Stomach smooth muscle (tissue), 2 donors: Measurements from ENCODE around the gene SH3BP2.

ENCODE experiments used
- H3K27ac ChIP-seq: one replicate; pipeline ENCODE4 v1.7.0; 2013; ENCODE audit warnings: mild to moderate bottlenecking, low read length, inconsistent platforms
- H3K27me3 ChIP-seq, 2 donors: one replicate each; pipeline ENCODE4 v1.7.0; 2013; ENCODE audit warnings: low read length in 2 of 2; ENCODE audit not compliant: insufficient read depth in 2 of 2, control insufficient read depth in 1 of 2
- H3K36me3 ChIP-seq, 2 donors: one replicate each; pipeline ENCODE4 v1.7.0; 2013; ENCODE audit warnings: low read length in 2 of 2; ENCODE audit not compliant: control insufficient read depth in 2 of 2, insufficient read depth in 2 of 2
- H3K4me1 ChIP-seq: one replicate; pipeline ENCODE4 v1.7.0; 2013; ENCODE audit warnings: low read length; ENCODE audit not compliant: control insufficient read depth, insufficient read depth
- H3K4me3 ChIP-seq, 2 donors: one replicate each; pipeline ENCODE4 v1.7.0; 2013; ENCODE audit warnings: low read length in 2 of 2
- H3K9ac ChIP-seq, 2 donors: one replicate each; pipeline ENCODE4 v1.7.0; 2013; ENCODE audit warnings: low read length in 2 of 2, mild to moderate bottlenecking in 1 of 2
- H3K9me3 ChIP-seq, 2 donors: one replicate each; pipeline ENCODE4 v1.7.0; 2013; ENCODE audit warnings: low read length in 2 of 2; ENCODE audit not compliant: control insufficient read depth in 2 of 2
- donor health status: healthy.
- donor health status: Pancreatic carcinoma.

Gene SH3BP2

DNA sequence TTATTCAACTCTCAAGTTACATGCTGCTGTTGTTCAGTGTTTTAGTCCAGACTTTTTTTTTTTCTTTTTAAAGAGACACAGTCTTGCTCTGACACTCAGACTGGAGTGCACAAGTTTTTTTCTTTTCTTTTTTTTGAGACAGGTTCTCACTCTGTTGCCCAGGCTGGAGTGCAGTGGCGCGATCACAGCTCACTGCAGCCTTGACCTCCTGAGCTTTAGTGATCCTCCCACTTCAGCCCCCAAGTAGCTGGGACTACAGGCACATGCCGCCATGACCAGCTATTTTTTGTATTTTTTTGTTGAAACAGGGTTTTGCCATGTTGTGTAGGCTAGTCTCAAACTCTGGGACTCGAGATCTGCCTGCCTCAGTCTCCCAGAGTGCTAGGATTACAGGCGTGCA, 62.7 kb downstream of the SH3BP2 start:
- Histone ChIP-seq H3K9me3 (no peaks in the 10 kb centered on the region), H3K9ac (no peak overlapping the region), H3K4me3 (no peak overlapping the region), H3K27ac (no peak overlapping the region), H3K36me3 (peaks cover 2 to 10% of the 10 kb centered on the region in 2 donors), H3K4me1 (peaks cover 12% of the 10 kb centered on the region), H3K27me3 (no peaks in the 10 kb centered on the region)

DNA sequence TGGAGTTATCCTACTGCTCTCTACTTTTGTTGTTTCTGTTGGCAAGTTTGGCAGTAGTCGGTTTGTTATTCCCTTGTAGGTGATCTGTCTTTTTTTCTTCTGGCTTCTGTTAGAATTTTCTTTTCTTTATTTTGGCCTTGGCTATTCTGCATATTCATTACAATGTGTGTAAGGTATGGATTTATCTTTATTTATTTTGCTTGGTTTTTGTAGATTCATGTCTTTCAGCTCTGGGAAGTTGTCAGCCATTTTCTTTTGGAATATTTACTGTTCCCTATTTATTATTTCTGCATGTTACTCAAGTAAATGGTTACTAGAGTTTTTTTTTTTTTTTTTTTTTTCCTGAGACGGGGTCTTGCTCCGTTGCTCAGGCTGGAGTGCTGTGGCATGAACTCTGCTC, 63.4 kb downstream of the SH3BP2 start:
- H3K9ac ChIP-seq, result no peak overlapping the region
- no peaks in the 10 kb centered on the region for H3K27me3 ChIP-seq
- H3K4me1 ChIP-seq, result peaks cover 19% of the 10 kb centered on the region
- H3K4me3 ChIP-seq, result no peak overlapping the region
- H3K27ac ChIP-seq, result no peak overlapping the region
- H3K36me3 ChIP-seq, result peaks cover 2 to 10% of the 10 kb centered on the region in 2 donors
- no peaks in the 10 kb centered on the region for H3K9me3 ChIP-seq

DNA sequence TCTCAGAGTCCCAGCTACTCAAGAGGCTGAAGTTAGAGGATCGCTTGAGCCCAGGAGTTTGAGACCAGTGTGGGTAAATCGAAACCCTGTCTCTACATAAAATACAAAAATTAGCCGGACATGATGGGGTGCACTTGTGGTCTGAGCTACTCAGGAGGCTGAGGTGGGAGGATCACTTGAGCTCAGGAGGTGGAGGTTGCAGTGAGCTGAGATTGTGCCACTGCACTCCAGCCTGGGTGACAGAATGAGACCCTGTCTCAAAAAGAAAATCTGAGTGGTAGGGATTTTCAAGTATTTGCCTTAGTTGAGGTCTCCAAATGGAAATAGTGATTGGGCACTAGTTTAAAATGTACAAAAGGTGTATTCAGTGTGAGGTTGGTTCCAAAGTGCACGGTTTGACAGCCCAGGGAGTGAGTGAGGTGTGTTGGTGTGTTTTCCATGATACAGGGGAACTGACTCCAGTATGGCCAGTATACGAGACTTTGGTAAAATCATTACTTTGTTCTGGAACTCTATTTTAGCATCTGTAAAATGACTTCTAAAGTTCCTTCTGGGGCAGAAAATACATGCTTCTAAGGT, 64.6 kb downstream of the SH3BP2 start:
- H3K4me1 ChIP-seq, result peaks cover 29% of the 10 kb centered on the region
- no peak overlapping the region for H3K9ac ChIP-seq
- H3K27ac ChIP-seq, result no peak overlapping the region
- H3K27me3 ChIP-seq, result no peaks in the 10 kb centered on the region
- H3K36me3 ChIP-seq, result peaks cover 2 to 10% of the 10 kb centered on the region in 2 donors
- no peak overlapping the region for H3K4me3 ChIP-seq
- no peaks in the 10 kb centered on the region for H3K9me3 ChIP-seq

DNA sequence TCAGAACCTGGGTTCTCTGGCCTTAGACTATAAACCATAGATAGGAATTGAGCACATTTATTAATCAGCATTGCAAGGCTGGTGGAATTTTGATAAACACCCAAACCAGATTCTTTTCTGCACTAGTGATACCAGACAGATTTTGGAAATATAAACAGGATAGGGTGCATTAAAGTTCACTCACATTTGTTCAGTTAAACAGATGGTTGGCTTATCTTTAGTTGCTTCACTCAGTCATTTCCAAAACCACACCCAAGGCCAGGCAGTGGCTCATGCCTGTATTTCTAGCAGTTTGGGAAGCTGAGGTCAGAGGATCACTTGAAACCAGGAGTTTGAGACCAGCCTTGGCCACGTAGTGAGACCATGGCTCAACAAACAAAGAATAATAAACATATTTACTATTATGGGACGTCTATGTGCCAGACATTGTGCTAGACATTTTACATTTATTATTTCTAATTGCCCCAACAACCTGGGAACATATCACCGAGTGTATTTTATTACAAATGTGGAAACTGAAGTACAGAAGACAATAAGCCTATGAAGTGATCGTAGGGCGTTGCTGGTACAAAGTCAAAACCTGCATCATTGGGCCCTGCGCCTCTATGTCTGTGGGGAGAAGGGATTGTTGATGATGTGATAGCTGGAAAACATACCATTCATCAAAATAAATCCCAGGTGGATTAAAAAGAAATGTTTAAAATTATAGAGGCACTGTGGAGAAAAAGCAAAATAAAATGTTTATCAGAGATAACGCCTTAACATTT, 65.7 kb downstream of the SH3BP2 start:
- no peaks in the 10 kb centered on the region for H3K9me3 ChIP-seq
- peaks cover 37% of the 10 kb centered on the region for H3K4me1 ChIP-seq
- H3K27me3 ChIP-seq, result no peaks in the 10 kb centered on the region
- no peak overlapping the region for H3K9ac ChIP-seq
- no peak overlapping the region for H3K27ac ChIP-seq
- no peak overlapping the region for H3K4me3 ChIP-seq
- peaks cover 2 to 10% of the 10 kb centered on the region in 2 donors for H3K36me3 ChIP-seq

DNA sequence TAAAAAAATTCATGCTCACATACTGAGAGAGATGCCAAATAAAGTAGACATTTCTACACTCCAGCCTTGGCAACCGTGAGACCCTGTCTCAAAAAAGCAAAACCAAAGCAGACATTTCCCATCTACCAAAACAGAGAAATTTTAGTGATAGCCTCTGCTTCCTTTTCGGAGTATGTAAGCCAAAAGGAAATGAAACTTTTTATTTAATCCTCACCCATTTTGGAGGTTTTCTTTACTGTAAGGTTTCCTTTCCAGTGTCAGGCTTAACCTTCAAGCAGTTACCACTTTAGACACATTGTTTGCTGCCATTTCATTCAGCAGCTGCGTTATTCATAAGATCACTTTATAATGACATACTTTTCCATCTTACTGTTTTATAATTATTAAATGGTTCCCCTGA, 66.6 kb downstream of the SH3BP2 start:
- no peaks in the 10 kb centered on the region for H3K27me3 ChIP-seq
- H3K4me1 ChIP-seq, result peaks cover 39% of the 10 kb centered on the region
- H3K9ac ChIP-seq, result no peak overlapping the region
- peaks cover 0 to 5% of the 10 kb centered on the region in 2 donors for H3K36me3 ChIP-seq
- no peaks in the 10 kb centered on the region for H3K9me3 ChIP-seq
- no peak overlapping the region for H3K27ac ChIP-seq
- no peak overlapping the region for H3K4me3 ChIP-seq

DNA sequence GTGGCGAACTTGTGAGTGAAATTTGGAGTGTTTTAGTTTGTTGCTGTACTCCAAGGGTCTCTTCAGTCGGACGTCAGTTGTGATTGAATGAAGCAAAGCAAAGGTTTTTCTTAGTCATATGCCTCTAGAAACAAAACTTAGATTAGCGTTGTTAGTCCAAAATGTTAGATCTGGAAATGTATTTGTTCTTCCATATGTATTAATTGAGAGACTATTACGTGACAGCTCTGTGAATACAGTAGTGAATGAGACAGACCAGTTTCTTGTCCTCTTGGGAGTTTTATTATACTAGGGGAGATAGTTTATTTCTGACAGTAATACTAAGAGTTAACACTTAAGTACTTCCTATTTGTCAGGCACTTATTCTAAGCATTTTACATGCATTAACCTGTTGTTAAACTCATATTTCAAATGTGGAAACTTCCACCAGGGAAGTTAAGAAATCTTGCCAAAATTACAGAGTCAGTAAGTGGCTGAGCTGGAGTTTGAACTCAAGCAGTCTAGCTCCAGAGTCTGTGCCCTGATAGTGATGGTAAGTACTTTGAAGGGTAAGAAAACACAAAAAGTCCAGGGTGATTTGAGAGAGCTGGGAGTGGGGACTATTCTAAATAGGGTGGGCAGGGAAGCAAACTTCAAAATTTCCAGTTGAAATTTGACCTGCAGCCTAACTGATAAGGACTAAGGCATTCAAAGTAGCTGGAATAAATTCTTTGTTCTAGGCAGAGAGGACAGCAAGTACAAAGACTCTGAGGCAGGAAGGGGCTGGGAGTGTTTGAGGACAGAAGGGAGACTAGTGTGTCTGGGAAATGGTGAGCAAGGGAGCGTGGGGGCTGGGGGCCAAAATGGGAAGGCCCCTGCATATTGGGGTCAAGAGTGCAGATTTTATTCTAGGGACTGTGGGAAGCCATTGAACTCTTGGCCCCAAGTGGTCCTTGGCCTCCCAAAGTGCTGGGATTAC, 67.8 kb downstream of the SH3BP2 start:
- Histone ChIP-seq H3K27me3 (no peaks in the 10 kb centered on the region), H3K4me1 (peaks cover 41% of the 10 kb centered on the region), H3K4me3 (no peak overlapping the region), H3K9ac (no peak overlapping the region), H3K27ac (no peak overlapping the region), H3K9me3 (no peaks in the 10 kb centered on the region), H3K36me3 (no peaks in the 10 kb centered on the region)

DNA sequence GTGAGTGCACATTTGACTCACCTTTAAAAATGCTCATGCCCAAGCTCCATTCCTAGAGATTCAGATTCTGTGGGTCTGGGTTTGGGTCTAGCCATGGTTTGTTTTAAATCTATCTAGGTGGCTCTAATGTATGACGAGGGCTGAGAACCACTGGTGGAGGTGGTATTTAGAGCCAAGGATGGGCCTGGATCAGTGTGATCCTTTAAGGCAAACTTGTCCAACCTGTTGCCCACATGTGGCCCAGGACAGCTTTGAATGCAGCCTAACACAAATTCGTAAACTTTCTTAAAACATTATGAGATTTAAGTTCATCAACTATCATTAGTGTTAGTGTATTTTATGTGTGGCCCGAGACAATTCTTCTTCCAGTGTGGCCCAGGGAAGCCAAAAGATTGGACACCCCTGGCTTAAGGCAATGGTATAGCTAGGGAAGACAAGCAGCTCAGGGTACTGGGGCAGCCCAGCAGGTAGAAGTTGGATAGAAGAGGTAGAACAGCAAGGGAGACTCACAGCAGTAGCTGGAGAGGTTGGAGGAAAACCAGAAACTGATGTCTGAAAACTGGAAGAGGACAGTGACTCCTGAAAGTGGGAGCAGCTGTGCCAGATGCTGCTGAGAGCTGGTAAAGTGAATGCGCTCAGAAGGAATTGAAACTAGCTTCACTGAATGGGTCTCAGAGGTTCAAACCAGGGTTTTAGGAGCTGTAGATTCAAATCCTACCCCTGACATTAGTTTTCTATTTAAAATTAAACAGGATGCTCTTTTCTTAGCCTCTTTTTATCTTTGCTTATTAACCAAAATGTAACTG, 68.9 kb downstream of the SH3BP2 start:
- Histone ChIP-seq H3K27me3 (no peaks in the 10 kb centered on the region), H3K9me3 (no peaks in the 10 kb centered on the region), H3K9ac (no peak overlapping the region), H3K27ac (peak overlapping the region; percentile 1), H3K4me1 (peaks cover 52% of the 10 kb centered on the region), H3K4me3 (no peak overlapping the region), H3K36me3 (no peaks in the 10 kb centered on the region)

DNA sequence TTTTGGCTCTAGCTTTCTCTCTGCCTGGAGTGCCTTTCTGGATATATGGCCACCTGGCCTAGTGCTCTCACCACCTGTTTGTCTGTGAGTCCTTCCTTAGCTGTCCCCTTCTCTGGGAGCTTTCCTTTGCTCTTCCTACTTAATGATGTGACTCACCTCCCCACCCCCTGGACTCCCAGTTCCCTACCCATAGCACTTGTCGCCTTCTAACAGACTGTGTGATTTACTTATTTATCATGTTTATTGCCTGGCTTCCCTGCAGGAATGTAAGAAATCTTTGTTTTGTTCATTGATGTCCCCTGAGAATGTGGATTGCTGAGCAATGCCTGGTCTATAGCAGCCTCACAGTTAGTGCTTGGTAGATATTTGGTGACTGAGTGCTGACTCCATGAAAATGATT, 69.6 kb downstream of the SH3BP2 start:
- Histone ChIP-seq H3K4me3 (no peak overlapping the region), H3K4me1 (peaks cover 59% of the 10 kb centered on the region), H3K9ac (no peak overlapping the region), H3K27me3 (no peaks in the 10 kb centered on the region), H3K36me3 (no peaks in the 10 kb centered on the region), H3K27ac (peak overlapping the region; percentile 1), H3K9me3 (no peaks in the 10 kb centered on the region)

DNA sequence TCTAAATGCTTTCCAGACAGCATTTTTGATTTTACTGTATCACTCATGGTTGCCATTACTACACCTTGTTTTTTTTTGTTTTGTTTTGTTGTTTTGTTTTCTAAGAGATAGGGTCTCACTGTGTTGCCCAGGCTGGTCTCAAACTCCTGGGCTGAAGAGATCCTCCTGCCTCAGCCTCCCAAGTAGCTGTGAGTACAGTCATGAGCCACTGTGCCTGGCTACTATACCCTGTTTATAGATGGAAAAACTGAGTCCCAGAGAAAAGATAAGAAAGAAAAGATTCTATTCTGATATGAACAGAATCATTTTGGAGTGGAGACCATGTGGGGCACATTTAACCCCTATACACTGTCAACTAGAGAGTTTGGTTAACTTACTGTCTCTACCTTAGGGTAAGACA, 70.8 kb downstream of the SH3BP2 start:
- no peak overlapping the region for H3K9ac ChIP-seq
- no peaks in the 10 kb centered on the region for H3K9me3 ChIP-seq
- H3K4me1 ChIP-seq, result peaks cover 66% of the 10 kb centered on the region
- no peaks in the 10 kb centered on the region for H3K36me3 ChIP-seq
- no peak overlapping the region for H3K27ac ChIP-seq
- H3K27me3 ChIP-seq, result no peaks in the 10 kb centered on the region
- H3K4me3 ChIP-seq, result no peak overlapping the region

DNA sequence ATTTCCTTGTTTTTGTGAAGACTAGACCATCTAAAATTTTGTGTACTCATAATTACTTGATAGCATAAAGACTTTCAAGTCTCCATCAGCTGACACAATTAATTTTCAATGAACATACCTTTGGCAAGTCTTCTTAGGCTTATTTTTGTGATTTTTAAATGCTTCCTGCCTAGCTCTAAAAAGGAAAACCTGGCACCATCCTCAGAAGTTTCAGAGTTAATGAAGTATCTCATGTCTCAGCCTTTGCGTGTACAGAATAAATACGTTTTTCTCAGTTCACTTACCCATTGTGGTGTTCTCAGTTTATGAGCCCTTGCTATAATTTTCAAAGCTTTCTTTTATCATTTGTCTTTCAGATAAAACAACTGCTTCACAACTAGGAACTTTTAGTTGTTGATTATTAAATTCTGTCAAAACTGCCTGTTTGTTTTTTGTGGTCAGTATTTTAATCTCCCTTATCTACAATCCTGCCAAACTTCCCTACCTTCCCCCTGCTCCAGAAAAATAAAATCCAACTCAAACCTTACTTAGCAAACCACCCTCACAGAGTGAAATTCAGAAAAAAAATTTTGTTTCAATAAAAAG, 72.4 kb downstream of the SH3BP2 start:
- Histone ChIP-seq H3K9ac (peak overlapping the region in 1 of 2 donors; percentile 13), H3K27ac (no peak overlapping the region)

More for the DNA sequence above, 72.4 kb downstream of the SH3BP2 start:
- Histone ChIP-seq H3K4me3 (no peak overlapping the region), H3K36me3 (no peaks in the 10 kb centered on the region), H3K9me3 (no peaks in the 10 kb centered on the region), H3K4me1 (peaks cover 73% of the 10 kb centered on the region), H3K27me3 (no peaks in the 10 kb centered on the region)
